ENCODE measurements around the gene NLRC5. TPM values are rescaled to one million over a fixed set of nuclear protein-coding genes. Genes with fewer than 3 reads are reported as not detected.
"Not testable (repeated sequence)": the region's sequence is repeated elsewhere in the genome, so short reads cannot be mapped to it uniquely, and the experiment has no call there.

Gene NLRC5
- total RNA-seq, 4 donors from 2014 or later, result 21.8 to 52.4 (median 32.0) TPM

DNA sequence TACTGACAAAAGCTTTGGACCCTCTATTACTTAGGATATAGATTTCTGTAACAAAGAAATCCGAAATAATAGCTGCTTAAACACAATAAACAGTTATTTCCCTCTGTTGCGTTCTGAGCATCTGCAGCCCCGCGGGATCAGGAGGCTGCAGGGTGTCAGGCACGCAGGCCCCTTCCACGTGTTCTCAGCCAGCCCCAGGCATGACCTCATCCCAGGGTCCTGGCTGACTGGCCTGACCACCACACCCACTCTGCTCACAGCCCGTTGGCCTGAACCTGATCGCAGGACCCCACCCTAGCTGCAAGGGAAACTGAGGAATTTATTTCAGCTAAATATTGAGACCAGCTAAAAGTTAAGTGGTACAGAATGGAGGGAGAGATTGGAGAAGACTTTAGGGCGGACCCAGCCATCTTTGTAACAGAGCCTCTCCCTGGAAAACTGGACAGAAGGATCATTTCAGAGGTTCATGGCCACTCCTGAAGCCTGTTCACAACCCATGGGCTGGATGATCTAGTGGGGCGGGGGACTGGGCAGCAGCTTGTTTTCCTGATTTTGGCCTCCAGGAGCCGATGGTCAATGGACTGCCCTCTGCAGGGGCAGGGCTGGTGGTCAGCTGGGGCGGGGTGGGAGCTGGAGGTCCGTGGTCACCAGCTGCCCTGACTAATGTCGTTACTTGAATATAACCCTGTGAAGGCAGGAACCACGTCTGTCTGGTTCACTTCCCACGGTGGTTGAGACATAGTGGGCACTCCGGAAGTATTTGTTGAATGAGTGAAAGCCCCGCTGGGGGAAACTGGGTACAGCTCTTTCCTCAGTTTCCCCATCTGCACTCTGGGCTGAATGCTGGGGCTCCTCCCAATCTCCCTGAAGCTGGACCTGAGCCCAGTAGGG, 16.7 kb upstream of the NLRC5 start:
- TF ChIP-seq, protein P1, sequence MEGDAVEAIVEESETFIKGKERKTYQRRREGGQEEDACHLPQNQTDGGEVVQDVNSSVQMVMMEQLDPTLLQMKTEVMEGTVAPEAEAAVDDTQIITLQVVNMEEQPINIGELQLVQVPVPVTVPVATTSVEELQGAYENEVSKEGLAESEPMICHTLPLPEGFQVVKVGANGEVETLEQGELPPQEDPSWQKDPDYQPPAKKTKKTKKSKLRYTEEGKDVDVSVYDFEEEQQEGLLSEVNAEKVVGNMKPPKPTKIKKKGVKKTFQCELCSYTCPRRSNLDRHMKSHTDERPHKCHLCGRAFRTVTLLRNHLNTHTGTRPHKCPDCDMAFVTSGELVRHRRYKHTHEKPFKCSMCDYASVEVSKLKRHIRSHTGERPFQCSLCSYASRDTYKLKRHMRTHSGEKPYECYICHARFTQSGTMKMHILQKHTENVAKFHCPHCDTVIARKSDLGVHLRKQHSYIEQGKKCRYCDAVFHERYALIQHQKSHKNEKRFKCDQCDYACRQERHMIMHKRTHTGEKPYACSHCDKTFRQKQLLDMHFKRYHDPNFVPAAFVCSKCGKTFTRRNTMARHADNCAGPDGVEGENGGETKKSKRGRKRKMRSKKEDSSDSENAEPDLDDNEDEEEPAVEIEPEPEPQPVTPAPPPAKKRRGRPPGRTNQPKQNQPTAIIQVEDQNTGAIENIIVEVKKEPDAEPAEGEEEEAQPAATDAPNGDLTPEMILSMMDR (IDR thresholded peaks at IDR 0.05), result no peak
- TF ChIP-seq POLR2A (IDR thresholded peaks at IDR 0.05), result no peak
- DNase-seq (ENCODE audit: low spot score in 2 of 2), result no peak
- 66 to 68% methylated on average over 18 of the region's 18 CpGs for WGBS, 2 donors
- intact Hi-C loops (cut with DNase I; ENCODE audit: low total_unique reads), result no loop called here
- H3K4me3 ChIP-seq (ENCODE audit: low read depth, poor library complexity, severe bottlenecking), result no peak overlapping the region

DNA sequence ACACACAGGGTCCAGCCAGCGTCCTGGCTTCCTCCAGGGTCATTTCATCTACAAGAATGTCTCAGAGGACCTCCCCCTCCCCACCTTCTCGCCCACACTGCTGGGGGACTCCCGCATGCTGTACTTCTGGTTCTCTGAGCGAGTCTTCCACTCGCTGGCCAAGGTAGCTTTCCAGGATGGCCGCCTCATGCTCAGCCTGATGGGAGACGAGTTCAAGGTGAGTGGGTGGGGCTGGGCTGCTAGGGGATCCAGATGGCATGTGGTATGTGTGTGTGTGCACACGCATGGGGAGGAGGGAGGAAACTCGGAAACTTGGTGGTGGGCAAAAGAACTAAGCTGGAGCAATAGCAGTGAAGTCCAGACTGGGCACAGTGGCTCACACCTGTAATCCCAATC, 16.1 kb upstream of the NLRC5 start:
- WGBS, 2 donors, result 74 to 88% methylated on average over 9 of the region's 9 CpGs
- intact Hi-C loops (cut with DNase I; ENCODE audit: low total_unique reads), result no loop called here
- no peak for TF ChIP-seq POLR2A (IDR thresholded peaks at IDR 0.05)
- TF ChIP-seq, protein P1 (IDR thresholded peaks at IDR 0.05), result no peak
- DNase-seq (ENCODE audit: low spot score in 2 of 2), result no peak
- no peak overlapping the region for H3K4me3 ChIP-seq (ENCODE audit: low read depth, poor library complexity, severe bottlenecking)

DNA sequence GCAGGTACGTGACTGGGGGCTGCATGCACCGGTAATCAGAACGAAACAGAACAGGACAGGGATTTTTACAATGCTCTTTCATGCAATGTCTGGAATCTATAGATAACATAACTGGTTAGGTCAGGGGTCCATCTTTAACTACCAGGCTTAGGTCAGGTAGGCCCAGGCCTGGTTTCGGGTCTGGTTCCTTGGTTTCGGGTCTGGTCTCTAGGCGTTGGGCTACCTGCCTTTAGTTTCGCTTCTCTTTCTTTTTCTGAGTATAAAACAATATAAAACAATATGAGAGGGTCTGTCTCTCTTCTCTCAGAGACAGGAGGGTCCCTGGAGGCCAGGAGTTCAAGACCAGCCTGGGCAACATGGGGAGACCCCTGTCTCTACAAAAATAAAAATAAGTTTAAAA, 15.5 kb upstream of the NLRC5 start:
- intact Hi-C loops (cut with DNase I; ENCODE audit: low total_unique reads); DNase-seq (ENCODE audit: low spot score in 2 of 2); H3K4me3 ChIP-seq (ENCODE audit: low read depth, poor library complexity, severe bottlenecking): not testable (repeated sequence)
- WGBS, 2 donors, result 91 to 94% methylated on average over 7 of the region's 7 CpGs

DNA sequence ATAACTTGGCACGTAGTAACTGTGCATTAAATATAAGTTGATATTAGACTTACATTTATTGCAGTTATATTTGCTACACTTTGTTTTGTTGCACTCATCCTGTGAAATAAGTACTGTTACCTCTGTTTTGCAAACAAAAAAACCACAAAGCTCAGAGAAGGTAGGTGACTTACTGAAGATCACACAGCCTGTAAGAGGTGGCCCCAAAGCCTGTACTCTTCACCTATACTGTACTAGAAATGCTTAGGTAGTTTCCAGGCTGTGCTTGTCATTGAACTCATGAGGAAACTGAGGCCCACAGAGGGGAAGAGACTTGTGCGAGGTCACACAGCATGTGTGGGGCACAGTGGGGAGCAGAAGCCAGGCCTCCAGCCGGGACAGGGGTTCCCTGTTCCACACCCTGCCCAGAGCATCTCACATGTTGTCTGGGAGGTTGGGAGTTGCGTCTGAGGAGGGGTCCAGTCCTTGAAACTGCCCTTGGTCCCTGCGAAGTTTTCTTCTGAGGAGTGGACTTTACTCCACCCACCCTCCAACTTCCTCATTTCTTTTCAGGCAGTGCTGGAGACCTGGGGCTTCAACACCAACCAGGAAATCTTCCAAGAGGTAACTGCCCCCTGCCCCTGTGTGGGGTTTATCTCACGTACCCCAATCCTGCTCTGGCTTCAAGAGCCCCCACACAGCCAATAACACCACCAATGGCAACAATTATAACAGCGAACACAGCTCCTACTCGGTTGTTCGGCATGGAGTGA, 14.6 kb upstream of the NLRC5 start:
- no peak for TF ChIP-seq POLR2A (IDR thresholded peaks at IDR 0.05)
- TF ChIP-seq, protein P1 (IDR thresholded peaks at IDR 0.05), result no peak
- 86 to 87% methylated on average over 9 of the region's 9 CpGs for WGBS, 2 donors
- DNase-seq (ENCODE audit: low spot score in 2 of 2), result no peak
- H3K4me3 ChIP-seq (ENCODE audit: low read depth, poor library complexity, severe bottlenecking), result no peak overlapping the region
- intact Hi-C loops (cut with DNase I; ENCODE audit: low total_unique reads), result no loop called here

DNA sequence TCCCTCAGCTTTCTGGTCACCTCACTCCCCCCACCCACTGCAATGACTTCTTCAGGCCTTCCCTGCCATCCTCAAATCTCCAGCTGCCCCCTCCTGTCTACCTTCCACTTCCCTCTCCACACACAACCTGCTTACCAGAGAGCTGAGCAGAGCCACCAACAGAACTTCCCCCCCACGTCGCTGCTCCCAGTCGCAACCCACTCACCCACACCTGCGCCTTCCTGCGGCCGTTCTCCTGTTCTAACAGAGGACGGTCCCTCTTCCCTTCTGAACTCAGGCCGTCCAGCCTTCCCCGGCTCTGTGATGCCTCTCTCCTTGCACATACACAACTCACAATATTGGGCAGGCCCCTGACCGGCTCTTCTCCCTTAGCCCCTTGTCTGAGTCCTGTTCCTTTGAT, 13.6 kb upstream of the NLRC5 start:
- TF ChIP-seq POLR2A (IDR thresholded peaks at IDR 0.05), result no peak
- TF ChIP-seq, protein P1 (IDR thresholded peaks at IDR 0.05), result no peak
- H3K4me3 ChIP-seq (ENCODE audit: low read depth, poor library complexity, severe bottlenecking), result no peak overlapping the region
- intact Hi-C loops (cut with DNase I; ENCODE audit: low total_unique reads), result no loop called here
- 88 to 90% methylated on average over 10 of the region's 10 CpGs for WGBS, 2 donors
- DNase-seq (ENCODE audit: low spot score in 2 of 2), result no peak

DNA sequence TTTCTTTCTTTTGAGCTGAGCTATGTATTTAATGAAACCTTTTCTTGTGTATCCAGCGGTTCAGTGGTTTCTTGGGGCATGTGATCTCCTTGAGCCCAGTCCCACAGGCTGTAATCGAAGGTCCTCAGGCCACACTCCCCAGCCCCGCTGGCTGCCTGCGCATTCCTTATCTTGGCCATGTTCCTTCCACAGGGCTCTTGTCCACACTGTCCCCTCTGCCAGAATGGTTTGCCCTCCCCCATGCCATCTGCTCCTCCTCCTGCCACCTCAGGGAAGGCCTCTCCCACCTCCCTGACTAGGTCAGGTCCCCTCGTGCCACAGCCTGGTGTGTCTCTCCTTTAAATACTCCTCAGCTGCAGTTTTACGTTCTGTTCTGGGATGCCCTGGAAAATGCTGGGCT, 12.1 kb upstream of the NLRC5 start:
- intact Hi-C loops (cut with DNase I; ENCODE audit: low total_unique reads), result no loop called here
- TF ChIP-seq, protein P1 (IDR thresholded peaks at IDR 0.05), result no peak
- TF ChIP-seq POLR2A (IDR thresholded peaks at IDR 0.05), result no peak
- DNase-seq (ENCODE audit: low spot score in 2 of 2), result no peak
- no peak overlapping the region for H3K4me3 ChIP-seq (ENCODE audit: low read depth, poor library complexity, severe bottlenecking)
- WGBS, 2 donors, result 71 to 94% methylated on average over 6 of the region's 6 CpGs

Measured in lower leg skin (tissue), 4 donors.